ENCODE data around the gene DBI. TPM values are rescaled to one million over a fixed set of nuclear protein-coding genes. Genes with fewer than 3 reads are reported as not detected.
"Not testable (repeated sequence)": the region's sequence is repeated elsewhere in the genome, so short reads cannot be mapped to it uniquely, and the experiment has no call there.

Gene DBI
- total RNA-seq, 1 donor from 2014 or later = 99.0 TPM

- no peak for DNase-seq (ENCODE audit: low read depth, low spot score)
These were observed 2.0 kb upstream of the DBI start for GRCh38 chr2:119364798-119365197.

- no peak for DNase-seq (ENCODE audit: low read depth, low spot score)
These were observed 1.3 kb upstream of the DBI start for GRCh38 chr2:119365436-119365835.

DNA sequence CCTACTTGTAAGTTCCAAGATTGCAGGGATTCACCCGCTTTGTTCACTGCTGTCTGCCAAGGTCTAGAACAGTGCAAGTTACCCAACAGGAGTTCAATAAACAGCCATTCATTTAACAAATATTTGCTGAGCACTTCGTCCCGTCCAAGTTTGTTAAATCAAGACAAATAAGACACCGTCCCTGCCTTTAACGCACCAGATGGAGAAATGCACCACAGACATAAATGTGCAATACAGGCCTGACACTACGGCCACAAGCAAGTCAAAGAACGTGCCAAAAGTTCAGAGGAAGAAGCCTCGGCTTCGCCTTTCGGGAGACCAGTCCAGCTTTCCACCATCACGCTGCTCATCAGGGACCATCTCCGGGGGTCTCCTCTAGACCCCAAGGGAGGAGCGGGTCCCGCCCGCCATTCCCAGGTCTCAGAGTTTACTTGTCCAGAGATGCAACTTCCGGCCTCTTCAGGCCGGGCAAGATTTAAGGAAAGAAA lies 572 bp upstream of the DBI start:
- no peak for DNase-seq (ENCODE audit: low read depth, low spot score)

DNA sequence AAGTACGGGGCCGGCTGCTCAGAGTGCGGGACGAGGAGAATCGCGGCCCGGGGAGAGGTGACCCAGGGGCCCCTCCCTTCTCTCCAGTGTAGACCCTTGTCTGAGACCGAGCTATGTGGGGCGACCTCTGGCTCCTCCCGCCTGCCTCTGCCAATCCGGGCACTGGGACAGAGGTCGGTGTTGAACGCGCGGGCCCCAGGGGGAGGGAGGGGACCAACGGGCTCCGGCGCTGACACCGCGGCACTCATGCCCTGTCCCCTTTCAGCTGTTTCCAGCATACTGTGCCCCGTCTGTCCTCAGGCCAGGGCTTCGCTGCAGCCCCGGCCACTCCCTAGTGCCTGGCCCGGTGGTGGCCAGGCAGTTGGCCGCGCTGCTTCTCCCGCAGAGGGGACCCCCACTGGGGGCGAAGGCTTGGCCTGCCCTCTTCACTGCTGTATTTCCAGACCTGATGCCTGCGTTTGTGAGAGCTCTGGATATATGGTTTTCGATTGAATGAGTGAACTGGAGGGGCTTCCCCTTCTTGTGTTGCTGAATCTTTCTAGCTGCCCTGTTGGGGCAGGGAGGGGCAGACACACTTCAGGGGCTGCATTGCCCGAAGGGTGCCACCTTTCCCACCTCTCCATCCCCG lies 809 bp downstream of the DBI start:
- no peak for DNase-seq (ENCODE audit: low read depth, low spot score)

- DNase-seq (ENCODE audit: low read depth, low spot score) = no peak
These were observed 3.1 kb downstream of the DBI start for GRCh38 chr2:119369845-119370244.

GRCh38 chr2:119371111-119371510 lies 4.3 kb downstream of the DBI start:
- DNase-seq (ENCODE audit: low read depth, low spot score) = no peak

- no peak for DNase-seq (ENCODE audit: low read depth, low spot score)
These were observed 6.2 kb downstream of the DBI start for GRCh38 chr2:119372778-119373568.

DNA sequence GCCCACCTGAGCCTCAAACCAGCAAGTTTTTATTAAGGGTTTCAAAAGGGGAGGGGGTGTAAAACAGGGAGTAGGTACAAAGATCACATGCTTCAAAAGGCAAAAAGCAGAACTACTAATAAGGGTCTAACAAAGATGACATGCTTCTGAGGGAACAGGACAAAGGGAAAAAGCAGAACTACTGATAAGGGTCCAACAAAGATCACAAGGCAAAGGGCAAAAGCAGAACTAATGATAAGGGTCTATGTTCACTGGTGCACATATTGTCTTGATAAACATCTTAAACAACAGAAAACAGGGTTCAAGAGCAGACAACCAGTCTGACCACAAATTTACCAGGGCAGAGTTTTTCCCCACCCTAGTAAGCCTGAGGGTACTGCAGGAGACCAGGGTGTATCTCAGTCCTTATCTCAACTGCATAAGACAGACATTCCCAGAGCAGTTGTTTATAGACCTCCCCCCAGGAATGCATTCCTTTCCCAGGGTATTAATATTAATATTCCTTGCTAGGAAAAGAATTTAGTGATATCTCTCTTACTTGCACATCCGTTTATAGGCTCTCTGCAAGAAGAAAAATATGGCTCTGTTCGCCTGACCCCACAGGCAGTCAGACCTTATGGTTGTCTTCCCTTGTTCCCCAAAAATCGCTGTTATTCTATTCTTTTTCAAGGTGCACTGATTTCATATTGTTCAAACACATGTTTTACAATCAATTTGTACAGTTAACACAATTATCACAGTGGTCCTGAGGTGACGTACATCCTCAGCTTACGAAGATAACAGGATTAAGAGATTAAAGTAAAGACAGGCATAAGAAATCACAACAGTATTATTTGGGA lies 7.3 kb downstream of the DBI start:
- not testable (repeated sequence) for DNase-seq (ENCODE audit: low read depth, low spot score)

- not testable (repeated sequence) for DNase-seq (ENCODE audit: low read depth, low spot score)
These were observed 9.6 kb downstream of the DBI start for GRCh38 chr2:119376406-119376805.

GRCh38 chr2:119376810-119377209 lies 10.0 kb downstream of the DBI start:
- no peak for DNase-seq (ENCODE audit: low read depth, low spot score)

GRCh38 chr2:119377294-119377992 lies 10.7 kb downstream of the DBI start:
- DNase-seq (ENCODE audit: low read depth, low spot score) = no peak

GRCh38 chr2:119377993-119378345 lies 11.2 kb downstream of the DBI start:
- DNase-seq (ENCODE audit: low read depth, low spot score) = no peak

DNA sequence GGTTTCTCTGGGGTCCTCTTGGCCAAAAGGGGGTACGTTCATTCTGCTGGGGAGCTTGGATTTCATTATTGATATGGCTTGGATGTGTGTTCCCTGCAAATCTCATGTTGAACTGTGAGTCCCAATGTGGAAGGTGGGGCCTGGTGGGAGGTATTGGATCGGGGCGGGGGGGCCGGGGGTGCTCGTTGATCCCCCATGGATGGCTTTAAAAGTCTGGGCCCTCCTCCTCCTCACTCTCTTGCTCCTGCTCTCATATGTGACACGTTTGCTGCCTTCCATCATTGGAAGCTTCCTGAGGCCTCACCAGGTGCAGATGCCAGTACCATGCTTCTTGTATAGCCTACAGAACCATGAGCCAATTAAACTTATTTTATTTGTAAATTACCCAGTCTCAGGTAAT lies 11.8 kb downstream of the DBI start:
- no peak for DNase-seq (ENCODE audit: low read depth, low spot score)

DNA sequence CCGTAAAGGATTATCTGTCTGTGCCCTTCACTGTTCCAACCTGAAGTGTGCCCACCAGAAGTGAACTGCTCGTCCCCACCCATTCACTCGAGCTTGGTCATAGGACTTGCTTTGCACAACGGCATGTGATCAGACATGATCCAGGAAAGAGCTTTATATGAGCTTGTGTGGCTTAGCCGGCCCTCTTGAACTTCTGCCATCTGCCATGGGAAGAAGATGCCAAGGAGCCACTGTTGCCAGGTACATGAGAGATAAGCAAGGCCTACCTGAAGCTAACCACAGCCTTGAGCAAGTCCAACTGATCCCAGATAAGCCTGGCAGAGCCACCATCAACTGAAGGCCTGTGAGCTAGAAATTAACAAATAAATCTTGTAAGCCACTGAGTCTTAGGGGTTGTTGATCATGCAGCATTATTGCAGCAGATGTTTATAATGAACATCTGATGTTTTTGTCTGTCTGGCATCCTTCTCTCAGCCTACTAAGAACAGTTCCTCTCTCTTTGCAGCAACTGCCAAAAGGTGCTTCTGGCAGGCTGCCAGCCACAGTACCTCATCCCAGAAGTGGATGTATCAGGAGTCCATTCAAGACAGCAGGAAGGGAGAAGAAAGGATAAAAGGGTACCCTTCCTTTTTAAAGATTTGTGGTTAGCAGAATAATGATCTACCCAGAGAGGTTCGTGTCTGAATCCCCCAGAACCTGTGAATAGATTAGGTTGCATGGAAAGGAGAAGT lies 16.8 kb downstream of the DBI start:
- no peak for DNase-seq (ENCODE audit: low read depth, low spot score)

DNA sequence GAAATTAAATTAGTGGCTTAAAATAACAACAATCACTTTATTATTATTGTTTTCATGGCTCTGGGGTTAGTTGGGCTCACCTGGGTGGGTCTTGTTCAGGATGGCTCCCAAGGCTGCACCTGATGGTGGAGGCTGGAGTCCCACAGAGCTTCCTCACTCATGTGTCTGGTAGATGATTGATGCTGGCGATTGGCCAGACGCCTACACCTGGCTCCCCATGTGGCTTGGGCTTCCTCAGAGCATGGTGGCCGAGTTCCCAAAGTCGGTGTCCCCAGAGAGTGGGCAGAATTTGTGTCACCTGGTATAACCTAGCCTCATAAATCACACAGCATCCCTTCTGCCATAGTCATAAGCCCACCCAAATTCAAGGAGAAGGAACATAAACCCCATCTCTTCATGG lies 18.2 kb downstream of the DBI start:
- no peak for DNase-seq (ENCODE audit: low read depth, low spot score)

- no peak for DNase-seq (ENCODE audit: low read depth, low spot score)
These were observed 18.7 kb downstream of the DBI start for GRCh38 chr2:119385466-119385865.

DNA sequence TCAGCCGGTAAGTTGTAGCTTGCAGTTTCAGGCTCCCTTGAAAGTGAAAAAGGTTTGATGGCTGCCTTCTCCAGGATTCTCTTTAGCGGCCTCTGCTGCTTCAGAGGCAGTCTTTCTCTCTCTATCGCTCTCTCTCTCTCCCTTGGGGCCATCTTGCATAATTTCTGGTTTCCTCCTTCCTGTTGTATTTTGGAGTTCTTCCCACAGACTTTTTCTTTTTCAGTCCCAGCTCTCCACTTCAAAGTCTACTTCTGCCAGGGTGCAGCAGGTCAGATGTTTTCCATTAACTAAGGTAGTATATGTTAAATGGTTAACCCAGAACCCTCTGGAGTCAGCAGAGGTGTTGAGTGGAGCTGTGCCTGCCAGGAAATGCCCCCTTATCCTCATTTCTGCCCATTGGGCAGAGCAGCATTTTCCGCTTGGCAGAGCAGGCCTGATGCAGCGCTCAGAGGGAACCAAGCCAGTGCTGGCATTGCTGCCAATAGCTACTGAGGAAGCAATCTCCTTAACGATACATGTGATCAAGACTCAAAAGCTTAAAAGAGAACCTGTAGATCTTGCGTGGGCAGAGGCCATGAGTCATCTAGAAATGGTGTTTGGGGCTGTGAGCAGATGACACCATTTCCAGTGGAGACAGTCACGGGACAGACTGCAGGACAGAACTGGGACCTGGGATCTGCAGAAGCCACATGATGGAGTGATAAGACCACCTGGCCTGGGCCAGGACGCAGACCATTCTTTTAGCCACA lies 20.8 kb downstream of the DBI start:
- DNase-seq (ENCODE audit: low read depth, low spot score) = no peak

GRCh38 chr2:119389615-119390306 lies 23.0 kb downstream of the DBI start:
- no peak for DNase-seq (ENCODE audit: low read depth, low spot score)

GRCh38 chr2:119393971-119394748 lies 27.4 kb downstream of the DBI start:
- no peak for DNase-seq (ENCODE audit: low read depth, low spot score)

Measured in pulmonary artery endothelial cell (primary cell).